HG02840 (cell line): ENCODE results near the gene TBC1D22B.
"Not testable (repeated sequence)": the region's sequence is repeated elsewhere in the genome, so short reads cannot be mapped to it uniquely, and the experiment has no call there.

Experiments used
- ATAC-seq: cut with Tn5 transposase; IDR thresholded peaks from one replicate; pipeline ENCODE4 v1.9.1; 2021; ENCODE audit warnings: mild to moderate bottlenecking, moderate library complexity, moderate number of reproducible peaks; ENCODE audit not compliant: unreplicated experiment, low FRiP score

Gene TBC1D22B

GRCh38 chr6:37262446-37263026 is 5.0 kb downstream of the TBC1D22B start:
- ATAC-seq = no peak

GRCh38 chr6:37265001-37265400 is 7.4 kb downstream of the TBC1D22B start:
- no peak for ATAC-seq

GRCh38 chr6:37265860-37266259 is 8.3 kb downstream of the TBC1D22B start:
- ATAC-seq = no peak

GRCh38 chr6:37269105-37269504 is 11.5 kb downstream of the TBC1D22B start:
- no peak for ATAC-seq

- no peak for ATAC-seq
Measured at GRCh38 chr6:37272834-37273566, 15.4 kb downstream of the TBC1D22B start.

GRCh38 chr6:37273690-37274089 is 16.1 kb downstream of the TBC1D22B start:
- no peak for ATAC-seq

- ATAC-seq = no peak
Measured at GRCh38 chr6:37275350-37275749, 17.8 kb downstream of the TBC1D22B start.

- no peak for ATAC-seq
Measured at GRCh38 chr6:37277001-37277409, 19.4 kb downstream of the TBC1D22B start.

- ATAC-seq = no peak
Measured at GRCh38 chr6:37279366-37280134, 22.0 kb downstream of the TBC1D22B start.

GRCh38 chr6:37280162-37280887 is 22.8 kb downstream of the TBC1D22B start:
- ATAC-seq = no peak

- ATAC-seq = no peak
Measured at GRCh38 chr6:37282371-37282770, 24.8 kb downstream of the TBC1D22B start.

- no peak for ATAC-seq
Measured at GRCh38 chr6:37283268-37283667, 25.7 kb downstream of the TBC1D22B start.

GRCh38 chr6:37283671-37284151 is 26.1 kb downstream of the TBC1D22B start:
- ATAC-seq = no peak

- no peak for ATAC-seq
Measured at GRCh38 chr6:37284781-37285180, 27.2 kb downstream of the TBC1D22B start.

- no peak for ATAC-seq
Measured at GRCh38 chr6:37285861-37286311, 28.3 kb downstream of the TBC1D22B start.

- ATAC-seq = no peak
Measured at GRCh38 chr6:37287519-37288157, 30.1 kb downstream of the TBC1D22B start.

GRCh38 chr6:37288247-37288646 is 30.7 kb downstream of the TBC1D22B start:
- ATAC-seq = no peak

- ATAC-seq = no peak
Measured at GRCh38 chr6:37289931-37290330, 32.4 kb downstream of the TBC1D22B start.

GRCh38 chr6:37293426-37293825 is 35.9 kb downstream of the TBC1D22B start:
- no peak for ATAC-seq

GRCh38 chr6:37297637-37298036 is 40.1 kb downstream of the TBC1D22B start:
- not testable (repeated sequence) for ATAC-seq
